HepG2 (cell line): ENCODE data around the gene CARMIL3. TPM values are rescaled to one million over a fixed set of nuclear protein-coding genes. Genes with fewer than 3 reads are reported as not detected.

Source experiments
- ATAC-seq: fragments of 200-7000 bp; cut with Tn5 transposase; 3 replicates; pipeline ENCODE4 v1.9.1; 2020; ENCODE audit warnings: mild to moderate bottlenecking, moderate library complexity
- BruUV-seq: library from RNA; stranded (reverse); fragments of 400-500 nt; replicated peaks from 2 replicates; lab custom pipeline; 2021; lab: Mats Ljungman, UMichigan
- CTCF ChIA-PET: fragments of 300-600 bp; formaldehyde crosslinking; extraction: SDS; loops from one replicate; lab custom pipeline; 2021; ENCODE audit warnings: low total read pairs, inconsistent platforms, low intra/inter-chr PET ratio; lab: Yijun Ruan, JAX
- POLR2A ChIA-PET: fragments of 350-600 bp; sonication (Branson Sonifier 250); formaldehyde crosslinking; loops from one replicate; lab custom pipeline; 2020; ENCODE audit warnings: antibody characterized with exemption, inconsistent platforms; lab: Yijun Ruan, JAX
- DNase-seq: peaks from one replicate; pipeline ENCODE4 v3.0.0-alpha.2; 2015; ENCODE audit warnings: low spot score
- FAIRE-seq: peaks from 3 replicates; lab custom pipeline; 2011; peaks lifted over from hg19 to GRCh38; lab: Jason Lieb, UNC
- H2AFZ ChIP-seq: one replicate; pipeline ENCODE4 v1.6.1; 2011; ENCODE audit warnings: low read length, inconsistent platforms
- H3K27ac ChIP-seq: fragments of 300-600 bp; 3 replicates; pipeline ENCODE4 v1.8.0; 2011; ENCODE audit warnings: mixed run types, mild to moderate bottlenecking, mixed read lengths, low read length, inconsistent platforms; ENCODE audit not compliant: insufficient read depth; ENCODE audit errors: extremely low read length
- H3K27me3 ChIP-seq, 2 experiments: fragments of 200-600 bp in 1 of 2; 2 replicates in 1 of 2; 3 replicates in 1 of 2; pipeline versions ENCODE4 v1.6.0 to v1.8.0; 2011; ENCODE audit warnings: low read length in 2 of 2, mild to moderate bottlenecking in 2 of 2, moderate library complexity in 2 of 2, inconsistent platforms in 1 of 2; ENCODE audit not compliant: insufficient read depth in 2 of 2, control insufficient read depth in 1 of 2
- H3K36me3 ChIP-seq, 2 experiments: fragments of 200-600 bp in 1 of 2; replicated peaks in 1 of 2; 2 replicates in 1 of 2; 3 replicates in 1 of 2; pipeline versions ENCODE4 v1.5.1 to v1.8.0; 2011; ENCODE audit warnings: low read length in 2 of 2, inconsistent platforms in 1 of 2; ENCODE audit not compliant: insufficient read depth in 2 of 2, control insufficient read depth in 1 of 2
- H3K4me1 ChIP-seq: 2 replicates; pipeline ENCODE4 v1.5.1; 2012; ENCODE audit warnings: low read length, inconsistent platforms; ENCODE audit not compliant: insufficient read depth
- H3K4me2 ChIP-seq: 2 replicates; pipeline ENCODE4 v1.6.0; 2011; ENCODE audit warnings: low read depth, low read length, inconsistent platforms
- H3K4me3 ChIP-seq, 3 experiments: fragments of 200-600 bp in 1 of 3; sonication (generic), shearing (Covaris generic) in 1 of 3; replicated peaks in 1 of 3; 2 replicates each; pipeline ENCODE4 v1.5.1; 2011 to 2016; ENCODE audit warnings: low read length in 3 of 3, inconsistent platforms in 2 of 3, low read depth in 2 of 3, mild to moderate bottlenecking in 2 of 3, control low read depth in 1 of 3, mixed read lengths in 1 of 3; ENCODE audit not compliant: insufficient read depth in 1 of 3
- H3K79me2 ChIP-seq: one replicate; pipeline ENCODE4 v1.6.1; 2011; ENCODE audit warnings: low read length, inconsistent platforms; ENCODE audit not compliant: insufficient read depth
- H3K9ac ChIP-seq: 2 replicates; pipeline ENCODE4 v1.6.0; 2011; ENCODE audit warnings: mild to moderate bottlenecking, low read depth, low read length, inconsistent platforms; ENCODE audit not compliant: insufficient read depth
- H3K9me3 ChIP-seq: 2 replicates; pipeline ENCODE4 v1.5.1; 2012; ENCODE audit warnings: mild to moderate bottlenecking, low read length
- H4K20me1 ChIP-seq: 2 replicates; pipeline ENCODE4 v1.6.0; 2011; ENCODE audit warnings: inconsistent platforms, mild to moderate bottlenecking, low read length, moderate library complexity; ENCODE audit not compliant: insufficient read depth
- EED ChIP-seq: sonication (generic); formaldehyde crosslinking; IDR thresholded peaks from 2 replicates; pipeline ENCODE4 v1.5.0; 2020; ENCODE audit warnings: mild to moderate bottlenecking, missing genetic modification reagents
- HNRNPL ChIP-seq: fragments of 200-400 bp; formaldehyde crosslinking; IDR thresholded peaks from 2 replicates; pipeline ENCODE4 v1.6.1; 2017; ENCODE audit warnings: mild to moderate bottlenecking, low read depth, low read length
- MYPOP ChIP-seq: sonication (generic); formaldehyde crosslinking; IDR thresholded peaks from 2 replicates; pipeline ENCODE4 v1.8.1; 2023; ENCODE audit warnings: mild to moderate bottlenecking, moderate library complexity, missing genetic modification reagents
- NFATC3 ChIP-seq: sonication (generic); formaldehyde crosslinking; IDR thresholded peaks from 2 replicates; pipeline ENCODE4 v1.5.1; 2020; ENCODE audit warnings: mild to moderate bottlenecking, missing genetic modification reagents
- TEAD3 ChIP-seq: optimal IDR thresholded peaks from 2 replicates; pipeline ENCODE3; 2016; ENCODE audit warnings: borderline replicate concordance
- ZBTB44 ChIP-seq: sonication (generic); formaldehyde crosslinking; IDR thresholded peaks from 2 replicates; pipeline ENCODE4 v1.4.0; 2020; ENCODE audit warnings: missing genetic modification reagents
- ZNF292 ChIP-seq: sonication (generic); formaldehyde crosslinking; IDR thresholded peaks from 2 replicates; pipeline ENCODE4 v1.8.1; 2022; ENCODE audit warnings: mild to moderate bottlenecking, low read depth, missing genetic modification reagents, borderline replicate concordance
- ZNF530 ChIP-seq: sonication (generic); formaldehyde crosslinking; IDR thresholded peaks from 2 replicates; pipeline ENCODE4 v1.5.0; 2020; ENCODE audit warnings: low read depth, mild to moderate bottlenecking, missing genetic modification reagents
- ZNF619 ChIP-seq: sonication (generic); formaldehyde crosslinking; IDR thresholded peaks from 2 replicates; pipeline ENCODE4 v1.4.0; 2020; ENCODE audit warnings: mild to moderate bottlenecking, missing genetic modification reagents
- ZNF891 ChIP-seq: sonication (generic); formaldehyde crosslinking; IDR thresholded peaks from 2 replicates; pipeline ENCODE4 v1.5.0; 2020; ENCODE audit warnings: mild to moderate bottlenecking, missing genetic modification reagents
- WGBS: methylation state at CpG from one replicate; pipeline ENCODE4 v1.1.6; 2017; ENCODE audit warnings: low lambda C conversion rate; 5-methylcytosine and 5-hydroxymethylcytosine counted together
- in situ Hi-C: cut with HindIII; loops from 2 replicates; pipeline ENCODE4 v1.10.0; 2017; ENCODE audit warnings: low pct_unique_long_range_greater_than_20kb; ENCODE audit not compliant: extremely low pct_ligation_motif_present
- intact Hi-C: fragments of 100-400 bp; cut with micrococcal nuclease; formaldehyde crosslinking; loops from one replicate; pipeline ENCODE4 v1.10.0; 2022; ENCODE audit not compliant: unreplicated experiment
- polyA plus RNA-seq, 8 experiments: library from polyadenylated mRNA; depleted of rRNA in 3 of 8; stranded (reverse) in 7 of 8; unstranded in 1 of 8; fragments of >200 nt; fragmentation: Illumina TruSeq in 4 of 8; extraction: Trizol in 4 of 8; gene quantifications; 2 replicates each; pipeline versions ENCODE4 v1.2.1 to v1.2.3, GENCODE V29; 2011 to 2016; ENCODE audit warnings: low read depth in 4 of 8, missing spikeins in 1 of 8, mixed read lengths in 1 of 8; ENCODE audit not compliant: insufficient read depth in 1 of 8
- total RNA-seq, 5 experiments: library from RNA; depleted of rRNA; stranded (reverse); fragments of >200 nt; fragmentation: Illumina TruSeq; extraction: Trizol; gene quantifications; 2 replicates each; pipeline ENCODE4 v1.2.3, GENCODE V29; 2016; ENCODE audit warnings: low read depth in 1 of 5
- TF ChIP-seq, protein P1 (sequence below): sonication (generic); formaldehyde crosslinking; IDR thresholded peaks from 2 replicates; pipeline ENCODE4 v1.5.1; 2020; ENCODE audit warnings: missing genetic modification reagents, mild to moderate bottlenecking, borderline replicate concordance

Gene CARMIL3
- total and polyA plus RNA-seq, 2 of the 13 experiments (the other 11 are each of a cell fraction or from before 2014, with no cell fraction given) = 0.27 to 0.55 TPM

DNA sequence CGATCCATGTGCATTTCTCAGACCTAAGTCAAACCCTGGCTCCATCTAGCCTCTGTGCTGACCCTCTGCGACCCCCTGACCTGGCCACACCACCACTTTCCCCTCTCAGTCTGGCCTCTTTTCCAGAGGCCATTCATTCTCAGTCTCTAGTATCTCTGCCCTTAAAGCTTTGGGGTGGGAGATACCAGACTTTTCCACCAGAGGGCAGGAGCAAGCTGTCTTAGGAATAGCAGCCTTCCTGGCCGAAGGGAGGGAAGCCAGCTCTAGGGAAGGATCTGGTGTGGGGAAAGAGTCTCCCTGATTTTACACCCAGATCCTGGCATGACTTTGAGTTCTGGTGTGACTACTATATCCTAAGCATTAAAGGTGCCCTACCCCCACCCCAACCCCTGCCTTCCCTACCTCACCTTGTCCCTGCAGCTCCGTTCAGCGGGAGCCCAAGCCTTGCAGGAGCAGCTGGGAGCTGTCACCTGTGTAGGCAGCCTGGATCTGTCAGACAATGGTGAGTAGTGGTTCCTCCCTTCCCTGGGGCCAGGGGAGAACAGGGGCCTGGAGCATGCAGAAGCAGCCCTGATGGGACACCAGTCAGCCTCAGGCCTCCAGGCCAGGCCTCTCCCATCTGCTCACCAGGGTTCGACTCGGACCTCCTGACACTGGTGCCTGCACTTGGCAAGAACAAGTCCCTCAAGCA is 6.6 kb downstream of the CARMIL3 start (continued):
- TF ChIP-seq MYPOP (CRISPR knock-in tag) = no peak
- TF ChIP-seq ZNF530 (CRISPR knock-in tag) = no peak
- no peak; the same call in 1 of the 2 replicates for TF ChIP-seq ZNF891 (CRISPR knock-in tag)
- TF ChIP-seq HNRNPL = no peak
- no peak for TF ChIP-seq ZBTB44

DNA sequence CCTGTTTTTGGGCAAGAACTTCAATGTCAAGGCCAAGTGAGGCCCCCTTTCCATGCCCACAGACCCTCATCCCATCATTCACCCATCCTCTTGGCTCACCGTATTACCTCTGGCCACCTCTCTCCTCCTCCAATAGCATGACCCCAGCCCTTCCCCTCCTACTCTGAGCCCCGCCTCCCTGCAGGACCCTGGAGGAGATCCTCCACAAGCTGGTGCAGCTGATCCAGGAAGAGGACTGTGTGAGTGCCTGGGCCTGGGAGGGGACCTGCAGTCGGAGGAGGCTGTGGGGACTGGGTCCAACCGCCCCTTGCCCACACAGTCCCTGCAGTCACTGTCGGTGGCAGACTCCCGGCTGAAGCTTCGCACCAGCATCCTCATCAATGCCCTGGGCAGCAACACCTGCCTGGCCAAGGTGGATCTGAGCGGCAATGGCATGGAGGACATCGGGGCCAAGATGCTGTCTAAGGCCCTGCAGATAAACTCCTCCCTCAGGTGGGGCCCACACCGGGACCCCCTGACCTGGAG is 7.2 kb downstream of the CARMIL3 start:
- WGBS = 55% methylated on average over 10 of the region's 10 CpGs
- no peaks in the 10 kb centered on the region for H3K9me3 ChIP-seq
- no peak overlapping the region for H2AFZ ChIP-seq
- FAIRE-seq = no peak
- H3K27me3 ChIP-seq = peaks cover 16 to 42% of the 10 kb centered on the region in 2 experiments; a peak in 4 of 5 replicates
- no TSS peak for BruUV-seq
- no peaks in the 10 kb centered on the region for H3K79me2 ChIP-seq
- no peak overlapping the region for H3K4me2 ChIP-seq
- POLR2A ChIA-PET = interaction anchor here (0.9 to 9.6 kb wide), 22 partner anchors 8 to 249 kb away, joined by 3 to 226 read pairs (median 8); partner anchors contain the start of genes CIDEB, DCAF11, EMC9 and IPO4
- no peaks in the 10 kb centered on the region for H3K36me3 ChIP-seq
- in situ Hi-C loops (loop anchor here (5.0 kb wide), 2 partner anchors 33 to 103 kb away; partner anchors contain the start of genes IRF9 and PCK2), intact Hi-C loops (loop anchor here (1.0 to 2.0 kb wide), 5 partner anchors 31 to 238 kb away; partner anchors contain the start of gene IRF9)
- DNase-seq = no peak
- H4K20me1 ChIP-seq = no peaks in the 10 kb centered on the region
- peak; percentile 9 for ATAC-seq
- no peak overlapping the region for H3K9ac ChIP-seq
- CTCF ChIA-PET = interaction anchor here (1.2 to 5.4 kb wide), 8 partner anchors 22 to 239 kb away, joined by 3 to 109 read pairs (median 12); partner anchors contain the start of genes IRF9 and PCK2
- H3K4me1 ChIP-seq = peaks cover 37% of the 10 kb centered on the region
- H3K27ac ChIP-seq = no peak overlapping the region
- no peak overlapping the region for H3K4me3 ChIP-seq
- TF ChIP-seq, protein P1, sequence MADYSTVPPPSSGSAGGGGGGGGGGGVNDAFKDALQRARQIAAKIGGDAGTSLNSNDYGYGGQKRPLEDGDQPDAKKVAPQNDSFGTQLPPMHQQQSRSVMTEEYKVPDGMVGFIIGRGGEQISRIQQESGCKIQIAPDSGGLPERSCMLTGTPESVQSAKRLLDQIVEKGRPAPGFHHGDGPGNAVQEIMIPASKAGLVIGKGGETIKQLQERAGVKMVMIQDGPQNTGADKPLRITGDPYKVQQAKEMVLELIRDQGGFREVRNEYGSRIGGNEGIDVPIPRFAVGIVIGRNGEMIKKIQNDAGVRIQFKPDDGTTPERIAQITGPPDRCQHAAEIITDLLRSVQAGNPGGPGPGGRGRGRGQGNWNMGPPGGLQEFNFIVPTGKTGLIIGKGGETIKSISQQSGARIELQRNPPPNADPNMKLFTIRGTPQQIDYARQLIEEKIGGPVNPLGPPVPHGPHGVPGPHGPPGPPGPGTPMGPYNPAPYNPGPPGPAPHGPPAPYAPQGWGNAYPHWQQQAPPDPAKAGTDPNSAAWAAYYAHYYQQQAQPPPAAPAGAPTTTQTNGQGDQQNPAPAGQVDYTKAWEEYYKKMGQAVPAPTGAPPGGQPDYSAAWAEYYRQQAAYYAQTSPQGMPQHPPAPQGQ (CRISPR knock-in tag) = 0 out of 2 replicates have a peak, but pooled peaks have one; percentile 24
- TF ChIP-seq NFATC3 (no peak), TEAD3 (CRISPR knock-in tag) (peak; percentile 11), ZNF292 (peak; percentile 29; the same call in 1 of the 2 replicates), EED (CRISPR knock-in tag) (0 out of 2 replicates have a peak, but pooled peaks have one; percentile 48), ZNF619 (CRISPR knock-in tag) (no peak)
